ENCODE results near the gene TSPAN15.

DNA sequence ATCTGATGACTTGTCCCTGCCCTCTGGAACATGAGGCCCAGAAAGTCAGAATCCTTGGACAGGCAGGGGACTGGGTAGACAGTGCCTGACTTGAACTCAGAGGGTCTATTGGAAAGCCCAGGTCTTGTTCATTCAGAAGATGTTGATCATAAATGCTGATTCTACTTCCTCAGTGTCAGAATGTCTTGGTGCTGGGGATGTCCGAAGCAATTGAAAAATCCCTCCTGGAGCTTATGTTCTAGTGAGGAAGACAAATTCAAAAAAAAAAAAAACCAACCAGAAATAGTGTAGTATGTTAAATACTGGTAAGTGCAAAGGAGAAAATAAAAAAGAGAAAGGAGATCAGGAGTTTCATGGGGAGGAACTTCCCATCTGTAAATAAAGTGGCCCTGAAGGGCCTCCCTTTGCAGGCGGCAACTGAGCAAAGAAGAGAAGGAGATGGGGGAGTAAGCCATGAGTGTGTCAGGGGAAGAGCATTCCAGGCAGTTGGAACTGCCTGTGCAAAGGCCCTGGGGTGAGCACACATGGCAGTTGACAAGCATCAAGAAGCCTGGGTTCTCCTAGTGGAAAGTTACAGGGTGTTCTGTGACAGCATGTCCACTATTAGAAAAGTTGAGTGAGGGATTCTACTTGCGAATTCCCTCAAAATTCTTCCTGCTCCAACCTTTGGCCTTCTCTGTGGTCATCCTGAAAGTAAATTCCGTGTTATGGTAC is 30.7 kb downstream of the TSPAN15 start:
- no peak for TF ChIP-seq SUZ12 (IDR thresholded peaks at IDR 0.05; ENCODE audit: extremely low read depth, insufficient read depth, insufficient read length)
- TF ChIP-seq ZNF274 (IDR thresholded peaks at IDR 0.05; ENCODE audit: low read depth, low read length) = no peak
